ENCODE results near the gene PRPS1L1. TPM values are rescaled to one million over a fixed set of nuclear protein-coding genes. Genes with fewer than 3 reads are reported as not detected.

Gene PRPS1L1
- total RNA-seq, 1 experiment from 2014 or later, result not detected

DNA sequence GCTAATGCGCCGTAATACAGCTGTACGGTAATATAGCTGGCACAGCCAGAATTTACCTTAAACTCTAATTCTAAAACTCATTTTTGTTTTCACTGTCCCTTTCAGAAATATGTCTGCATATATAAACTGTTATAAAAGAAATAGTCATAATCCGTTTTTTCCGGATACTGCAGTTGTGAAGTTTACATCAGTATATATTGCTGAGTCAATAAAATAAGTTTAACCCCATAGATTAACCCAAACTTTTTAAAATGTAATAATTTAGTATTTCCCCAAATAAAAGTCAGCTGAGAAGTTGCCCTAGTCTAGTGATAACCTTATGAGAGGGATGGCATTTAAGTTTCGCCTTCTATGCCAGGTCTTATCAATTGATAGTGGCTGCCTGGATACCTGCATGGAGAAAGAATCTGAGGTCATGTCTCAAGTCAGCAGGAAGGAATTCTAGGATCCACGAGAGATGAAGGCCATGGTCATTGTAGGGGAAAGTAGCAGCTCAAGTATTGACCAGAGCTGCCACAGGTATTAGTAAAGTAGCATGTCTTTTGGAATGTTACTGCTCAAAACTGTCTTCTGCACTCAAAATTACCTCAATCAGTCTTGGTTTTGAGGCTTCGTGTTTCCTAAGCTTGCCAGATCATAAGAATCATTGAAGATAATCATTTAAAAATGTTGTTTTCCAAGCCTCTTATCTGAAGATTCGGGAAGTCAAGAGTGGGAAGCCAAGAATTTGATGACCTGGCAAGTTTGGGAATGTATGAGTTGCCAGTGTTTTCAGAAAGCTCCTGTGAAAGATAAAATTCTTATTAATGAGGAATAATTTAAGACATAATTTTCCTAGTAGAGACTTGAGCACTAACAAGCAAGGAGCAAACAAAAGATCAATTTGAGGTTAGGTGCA, 10.8 kb downstream of the PRPS1L1 start:
- DNase-seq (ENCODE audit: unreplicated experiment), result no peak
- Mint-ChIP-seq H3K9me3 (ENCODE audit: unreplicated experiment) (peaks cover under 1% of the 10 kb centered on the region), H3K36me3 (ENCODE audit: insufficient read depth, unreplicated experiment) (no peaks in the 10 kb centered on the region), H3K4me1 (ENCODE audit: insufficient read depth, unreplicated experiment) (peaks cover 10% of the 10 kb centered on the region), H3K27me3 (ENCODE audit: insufficient read depth, unreplicated experiment) (peaks cover 3% of the 10 kb centered on the region), H3K4me3 (ENCODE audit: unreplicated experiment) (no peak overlapping the region), H3K27ac (ENCODE audit: low read depth, unreplicated experiment) (no peak overlapping the region)
- POLR2A ChIA-PET, result interaction anchor here (0.6 to 0.7 kb wide), 2 partner anchors 14 to 42 kb away, joined by 3 read pairs; no protein-coding TSS in a partner anchor
- BruUV-seq (replicated peaks), result no TSS peak
- TF ChIP-seq, protein P1, sequence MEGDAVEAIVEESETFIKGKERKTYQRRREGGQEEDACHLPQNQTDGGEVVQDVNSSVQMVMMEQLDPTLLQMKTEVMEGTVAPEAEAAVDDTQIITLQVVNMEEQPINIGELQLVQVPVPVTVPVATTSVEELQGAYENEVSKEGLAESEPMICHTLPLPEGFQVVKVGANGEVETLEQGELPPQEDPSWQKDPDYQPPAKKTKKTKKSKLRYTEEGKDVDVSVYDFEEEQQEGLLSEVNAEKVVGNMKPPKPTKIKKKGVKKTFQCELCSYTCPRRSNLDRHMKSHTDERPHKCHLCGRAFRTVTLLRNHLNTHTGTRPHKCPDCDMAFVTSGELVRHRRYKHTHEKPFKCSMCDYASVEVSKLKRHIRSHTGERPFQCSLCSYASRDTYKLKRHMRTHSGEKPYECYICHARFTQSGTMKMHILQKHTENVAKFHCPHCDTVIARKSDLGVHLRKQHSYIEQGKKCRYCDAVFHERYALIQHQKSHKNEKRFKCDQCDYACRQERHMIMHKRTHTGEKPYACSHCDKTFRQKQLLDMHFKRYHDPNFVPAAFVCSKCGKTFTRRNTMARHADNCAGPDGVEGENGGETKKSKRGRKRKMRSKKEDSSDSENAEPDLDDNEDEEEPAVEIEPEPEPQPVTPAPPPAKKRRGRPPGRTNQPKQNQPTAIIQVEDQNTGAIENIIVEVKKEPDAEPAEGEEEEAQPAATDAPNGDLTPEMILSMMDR (IDR thresholded peaks at IDR 0.05; ENCODE audit: unreplicated experiment), result no peak
- CTCF ChIA-PET, result interaction anchor here (0.7 kb wide), 2 partner anchors 24 to 336 kb away, joined by 3 read pairs; no protein-coding TSS in a partner anchor
- intact Hi-C loops (cut with micrococcal nuclease), result no loop called here

DNA sequence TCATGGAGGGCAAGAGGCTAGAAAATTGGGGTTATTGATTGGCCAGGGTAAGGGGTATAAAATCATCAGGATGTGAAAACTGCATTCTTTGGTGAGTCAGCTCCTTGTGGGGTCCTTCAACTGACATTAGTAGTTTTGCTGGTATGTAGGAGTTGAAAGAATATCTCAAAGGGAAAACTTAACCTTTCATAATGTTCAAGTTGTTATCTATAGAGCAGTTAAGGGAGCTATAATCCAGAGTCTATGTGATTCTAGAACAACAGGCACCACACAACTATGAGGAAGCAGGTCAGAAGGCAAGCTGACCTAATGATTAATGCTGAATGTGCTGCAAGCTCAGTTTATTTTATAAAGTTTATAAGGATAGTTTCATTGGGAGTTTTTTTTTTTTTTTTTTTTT, 13.7 kb downstream of the PRPS1L1 start:
- no peak for DNase-seq (ENCODE audit: unreplicated experiment)
- intact Hi-C loops (cut with micrococcal nuclease), result no loop called here
- CTCF ChIA-PET, result interaction anchor here (1.2 kb wide), 1 partner anchor 13 kb away, joined by 3 read pairs; no protein-coding TSS in a partner anchor
- no TSS peak for BruUV-seq (replicated peaks)
- no peak overlapping the region for H3K4me3 Mint-ChIP-seq (ENCODE audit: unreplicated experiment)
- no peak overlapping the region for H3K27ac Mint-ChIP-seq (ENCODE audit: low read depth, unreplicated experiment)
- no peaks in the 10 kb centered on the region for H3K4me1 Mint-ChIP-seq (ENCODE audit: insufficient read depth, unreplicated experiment)
- peaks cover 7% of the 10 kb centered on the region for H3K9me3 Mint-ChIP-seq (ENCODE audit: unreplicated experiment)
- peaks cover 11% of the 10 kb centered on the region for H3K27me3 Mint-ChIP-seq (ENCODE audit: insufficient read depth, unreplicated experiment)
- TF ChIP-seq, protein P1 (IDR thresholded peaks at IDR 0.05; ENCODE audit: unreplicated experiment), result no peak
- POLR2A ChIA-PET, result interaction anchor here (0.6 kb wide), 1 partner anchor 215 kb away, joined by 3 read pairs; no protein-coding TSS in a partner anchor
- no peaks in the 10 kb centered on the region for H3K36me3 Mint-ChIP-seq (ENCODE audit: insufficient read depth, unreplicated experiment)

DNA sequence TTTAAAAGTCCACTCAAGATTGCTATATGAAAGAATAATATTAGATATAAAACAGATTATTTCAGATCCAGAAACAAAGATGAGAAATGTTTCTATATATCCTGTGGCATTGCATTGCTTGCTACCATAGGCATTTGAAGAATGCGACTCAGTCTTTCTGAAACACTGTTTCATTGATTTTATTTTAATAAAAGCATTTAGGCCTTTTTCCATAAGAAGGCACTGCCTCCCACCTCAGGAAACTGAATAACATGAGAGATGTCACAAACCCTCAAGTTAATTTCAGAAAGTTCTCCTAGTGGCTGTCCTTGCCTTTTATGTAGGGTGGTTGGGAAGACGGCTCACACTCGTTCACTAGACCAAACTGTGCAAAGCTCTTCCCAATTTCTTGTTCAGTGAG, 23.3 kb downstream of the PRPS1L1 start:
- BruUV-seq (replicated peaks), result no TSS peak
- CTCF ChIA-PET, result no interaction called here

More for the DNA sequence above, 23.3 kb downstream of the PRPS1L1 start:
- intact Hi-C loops (cut with micrococcal nuclease), result no loop called here
- DNase-seq (ENCODE audit: unreplicated experiment), result no peak
- Mint-ChIP-seq H3K27me3 (ENCODE audit: insufficient read depth, unreplicated experiment) (no peaks in the 10 kb centered on the region), H3K4me3 (ENCODE audit: unreplicated experiment) (no peak overlapping the region), H3K4me1 (ENCODE audit: insufficient read depth, unreplicated experiment) (no peaks in the 10 kb centered on the region), H3K27ac (ENCODE audit: low read depth, unreplicated experiment) (no peak overlapping the region), H3K9me3 (ENCODE audit: unreplicated experiment) (no peaks in the 10 kb centered on the region), H3K36me3 (ENCODE audit: insufficient read depth, unreplicated experiment) (no peaks in the 10 kb centered on the region)
- POLR2A ChIA-PET, result interaction anchor here (0.6 to 1.4 kb wide), 2 partner anchors 8 to 452 kb away, joined by 3 to 5 read pairs; no protein-coding TSS in a partner anchor
- TF ChIP-seq, protein P1 (IDR thresholded peaks at IDR 0.05; ENCODE audit: unreplicated experiment), result no peak

Data from MCF 10A (cell line).